ENCODE data around the gene ZNF865.

The ZNF865 gene

GRCh38 chr19:55626350-55626749 is 20.9 kb downstream of the ZNF865 start:
- ATAC-seq, result peak; percentile 33 to 64

GRCh38 chr19:55632463-55632834 is 27.0 kb downstream of the ZNF865 start:
- ATAC-seq, result peak; percentile 33 to 48

- no peak for ATAC-seq
Measured at GRCh38 chr19:55633861-55634260, 28.4 kb downstream of the ZNF865 start.

GRCh38 chr19:55635334-55635717 is 29.9 kb downstream of the ZNF865 start:
- ATAC-seq, result peak; percentile 22 to 37

GRCh38 chr19:55635856-55636440 is 30.5 kb downstream of the ZNF865 start:
- ATAC-seq, result no peak

GRCh38 chr19:55636723-55637122 is 31.3 kb downstream of the ZNF865 start:
- ATAC-seq, result no peak

- no peak for ATAC-seq
Measured at GRCh38 chr19:55637534-55637933, 32.1 kb downstream of the ZNF865 start.

GRCh38 chr19:55638864-55639359 is 33.5 kb downstream of the ZNF865 start:
- ATAC-seq, result no peak

- ATAC-seq, result peak; percentile 6 to 13
Measured at GRCh38 chr19:55640043-55640576, 34.7 kb downstream of the ZNF865 start.

GRCh38 chr19:55640577-55641425 is 35.4 kb downstream of the ZNF865 start, which contains the start of gene ZNF580:
Gene ZNF580, plus strand, starts transcription at chr19:55641002. Its CDS starts 1,507 bp downstream, at chr19:55642509.
- peak; percentile 30 to 31 for ATAC-seq

GRCh38 chr19:55641426-55642152 is 36.1 kb downstream of the ZNF865 start:
- no peak for ATAC-seq

- peak; percentile 5 to 9 for ATAC-seq
Measured at GRCh38 chr19:55642153-55643002, 36.9 kb downstream of the ZNF865 start.

- peak; percentile 58 to 69 for ATAC-seq
Measured at GRCh38 chr19:55643003-55643886, 37.8 kb downstream of the ZNF865 start, which contains the start of gene ZNF581. Gene ZNF581, plus strand, starts transcription at chr19:55643649. Its CDS starts 923 bp downstream, at chr19:55644572.

- ATAC-seq, result no peak
Measured at GRCh38 chr19:55643887-55644176, 38.4 kb downstream of the ZNF865 start.

GRCh38 chr19:55644191-55644833 is 38.9 kb downstream of the ZNF865 start:
- ATAC-seq, result no peak

- ATAC-seq, result no peak
Measured at GRCh38 chr19:55644842-55645511, 39.5 kb downstream of the ZNF865 start.

GRCh38 chr19:55645512-55645881 is 40.0 kb downstream of the ZNF865 start:
- ATAC-seq, result no peak

- no peak for ATAC-seq
Measured at GRCh38 chr19:55646889-55647731, 41.7 kb downstream of the ZNF865 start.

All from activated CD4-positive, CD25-positive, alpha-beta regulatory T cell treated with anti-CD3 and anti-CD28 coated beads, Interleukin-2, amount 50 U/mL, for 24 hours (primary cell).